OCI-M2 (cell line): ENCODE measurements around the gene DLL4.
"Not testable (repeated sequence)": the region's sequence is repeated elsewhere in the genome, so short reads cannot be mapped to it uniquely, and the experiment has no call there.

Experiments used
- DNase-seq: peaks from one replicate; lab custom pipeline; 2025; ENCODE audit not compliant: unreplicated experiment; lab: John Stamatoyannopoulos, UW

Gene DLL4

DNA sequence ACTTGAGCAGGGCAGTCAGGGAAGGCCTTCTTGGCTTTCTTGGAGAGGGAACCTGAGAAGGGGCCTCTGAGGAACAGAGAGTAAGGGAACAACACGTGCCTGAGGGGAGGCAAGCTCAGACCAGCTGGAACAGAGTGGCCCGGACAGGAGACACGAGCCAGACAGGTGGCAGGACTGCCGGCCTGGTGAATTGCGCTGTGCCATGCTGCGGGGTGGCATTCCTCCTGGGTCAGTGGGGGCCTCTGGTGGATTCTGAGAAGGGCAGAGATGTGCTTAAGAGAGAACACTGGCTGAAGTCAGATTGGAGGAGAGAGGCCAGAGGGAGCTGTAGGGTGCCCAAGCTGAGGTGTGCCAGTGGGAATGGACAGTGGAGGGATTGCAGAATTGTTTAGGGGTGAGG, 29.0 kb downstream of the DLL4 start:
- DNase-seq, result no peak

DNA sequence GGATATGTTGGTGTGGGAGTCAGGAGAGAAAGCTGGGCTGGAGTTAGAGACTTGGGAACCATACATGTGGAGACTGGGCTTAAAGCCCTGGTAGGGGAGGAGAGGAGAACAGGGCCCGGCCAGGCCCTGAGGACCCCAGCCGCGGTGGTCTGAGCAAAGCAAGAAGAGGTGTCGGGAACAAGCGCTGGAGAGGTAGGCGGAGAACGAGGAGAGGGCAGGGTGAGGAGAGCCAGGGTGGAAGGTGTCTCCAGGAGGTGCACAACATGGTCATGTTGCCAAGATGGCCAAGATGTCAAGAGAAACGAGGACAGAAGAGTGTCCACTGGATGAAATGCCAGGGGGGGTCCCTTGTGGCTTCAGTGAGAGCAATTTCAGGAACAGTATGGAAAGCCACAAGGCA, 29.6 kb downstream of the DLL4 start:
- no peak for DNase-seq

DNA sequence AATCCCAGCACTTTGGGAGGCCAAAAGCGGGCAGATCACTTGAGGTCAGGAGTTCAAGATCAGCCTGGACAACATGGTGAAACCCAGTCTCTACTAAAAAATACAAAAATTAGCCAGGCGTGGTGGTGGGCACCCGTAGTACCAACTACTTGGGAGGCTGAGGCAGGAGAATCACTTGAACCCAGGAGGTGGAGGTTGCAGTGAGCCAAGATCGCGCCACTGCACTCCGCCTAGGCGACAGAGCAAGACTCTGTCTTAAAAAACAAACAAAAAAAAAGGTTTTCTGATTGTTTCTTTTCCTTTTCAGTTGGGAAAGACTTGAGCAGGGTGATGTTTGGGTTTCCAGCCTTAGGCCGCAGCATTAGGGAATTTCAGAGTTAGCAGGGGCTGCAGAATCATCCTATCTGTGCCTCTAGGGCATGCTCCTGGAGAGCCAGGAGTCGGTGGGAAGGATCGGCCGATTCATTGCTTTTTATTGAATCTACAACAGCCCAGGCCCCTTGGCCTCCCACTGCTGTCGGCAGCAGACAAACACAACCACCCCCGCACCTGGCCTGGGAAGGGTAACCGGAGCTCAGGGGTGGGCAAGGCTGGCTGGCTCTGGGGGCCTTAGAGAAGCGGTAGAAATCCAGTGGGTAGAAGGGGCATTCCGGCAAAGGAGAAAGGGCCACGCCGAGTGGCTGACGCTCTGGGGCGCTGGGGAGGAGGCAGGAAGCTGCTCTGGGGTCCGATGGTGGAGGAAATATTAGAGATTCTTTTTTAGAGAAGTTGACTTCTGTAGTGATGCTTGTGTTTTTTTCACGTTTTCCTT, 30.4 kb downstream of the DLL4 start:
- no peak for DNase-seq

DNA sequence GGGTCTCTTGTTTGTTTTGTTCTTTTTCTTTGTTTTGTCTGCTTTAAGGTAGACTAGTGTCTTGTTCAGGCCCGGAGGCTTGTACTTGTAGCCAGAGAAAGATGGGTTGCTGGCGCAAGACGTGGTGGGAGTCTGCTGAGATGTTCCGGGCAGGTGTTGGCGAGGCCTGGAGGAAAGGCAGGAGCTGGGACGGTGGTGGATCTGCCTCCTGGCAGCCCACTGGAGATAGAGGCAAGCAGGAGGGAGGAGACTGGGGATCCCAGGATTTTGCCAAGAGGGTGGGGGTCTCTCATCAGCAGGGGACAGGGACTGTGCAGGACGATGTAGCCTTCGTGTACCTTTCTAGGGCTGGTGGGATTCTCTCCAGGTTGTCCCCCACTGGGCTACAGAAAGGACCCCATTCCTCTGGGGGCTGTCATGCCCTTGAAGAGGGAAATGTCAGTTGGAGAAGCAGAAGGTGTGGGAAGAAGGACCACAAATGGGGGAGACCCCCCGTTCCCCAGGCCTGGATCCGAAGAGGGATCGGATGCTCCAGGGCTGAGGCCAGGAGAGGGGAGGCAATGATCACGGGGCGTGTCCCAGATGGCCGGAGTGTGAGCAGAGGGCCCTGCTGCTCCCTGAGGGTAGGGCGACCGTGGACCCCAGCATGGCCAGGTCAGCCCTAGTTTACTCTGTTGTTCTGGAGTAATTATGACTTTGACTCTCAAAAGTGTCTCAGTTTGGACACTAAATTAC, 31.2 kb downstream of the DLL4 start:
- no peak for DNase-seq

DNA sequence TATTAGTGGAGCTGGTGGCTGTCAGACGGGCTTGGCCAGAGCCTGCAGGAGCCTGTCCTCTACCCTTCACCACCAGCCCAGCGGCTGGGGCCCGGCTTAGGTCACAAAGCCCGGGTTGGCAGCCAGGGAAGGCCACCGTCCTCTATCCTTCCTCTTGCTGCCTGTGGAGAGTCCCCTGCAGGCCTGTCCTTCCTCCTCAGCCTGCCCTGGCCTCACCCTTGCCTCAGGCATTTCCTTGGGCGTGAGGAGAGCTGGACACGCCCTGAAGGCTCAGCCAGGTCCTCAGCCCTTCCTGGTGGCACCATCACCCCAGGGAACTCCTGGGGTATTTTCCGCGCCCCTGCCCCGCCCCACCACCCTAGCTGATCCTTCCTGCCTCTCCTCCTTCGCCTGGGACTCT, 31.8 kb downstream of the DLL4 start:
- no peak for DNase-seq

DNA sequence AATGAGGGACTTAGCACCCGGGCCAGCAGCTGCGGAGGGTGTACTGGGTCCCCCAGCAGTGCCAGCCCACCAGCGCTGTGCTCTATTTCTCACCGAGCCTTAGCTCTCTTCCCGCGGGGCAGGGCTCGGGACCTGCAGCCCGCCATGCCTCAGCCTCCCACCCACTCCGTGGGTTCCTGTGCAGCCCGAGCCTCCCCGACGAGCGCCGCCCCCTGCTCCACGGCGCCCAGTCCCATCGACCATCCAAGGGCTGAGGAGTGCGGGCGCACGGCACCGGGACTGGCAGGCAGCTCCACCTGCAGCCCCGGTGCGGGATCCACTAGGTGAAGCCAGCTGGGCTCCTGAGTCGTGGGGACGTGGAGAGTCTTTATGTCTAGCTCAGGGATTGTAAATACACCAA, 32.6 kb downstream of the DLL4 start:
- DNase-seq, result not testable (repeated sequence)

DNA sequence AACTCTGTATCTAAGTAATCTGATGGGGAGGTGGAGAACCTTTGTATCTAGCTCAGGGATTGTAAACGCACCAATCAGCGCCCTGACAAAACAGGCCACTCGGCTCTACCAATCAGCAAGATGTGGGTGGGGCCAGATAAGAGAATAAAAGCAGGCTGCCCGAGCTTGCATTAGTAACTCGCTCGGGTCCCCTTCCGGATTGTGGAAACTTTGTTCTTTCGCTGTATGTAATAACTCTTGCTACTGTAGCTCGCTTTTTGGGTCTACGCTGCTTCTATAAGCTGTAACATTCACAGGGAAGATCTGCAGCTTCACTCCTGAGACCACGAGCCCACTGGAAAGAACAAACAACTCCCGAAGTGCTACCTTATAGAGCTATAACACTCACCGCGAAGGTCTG, 33.2 kb downstream of the DLL4 start:
- DNase-seq, result not testable (repeated sequence)

DNA sequence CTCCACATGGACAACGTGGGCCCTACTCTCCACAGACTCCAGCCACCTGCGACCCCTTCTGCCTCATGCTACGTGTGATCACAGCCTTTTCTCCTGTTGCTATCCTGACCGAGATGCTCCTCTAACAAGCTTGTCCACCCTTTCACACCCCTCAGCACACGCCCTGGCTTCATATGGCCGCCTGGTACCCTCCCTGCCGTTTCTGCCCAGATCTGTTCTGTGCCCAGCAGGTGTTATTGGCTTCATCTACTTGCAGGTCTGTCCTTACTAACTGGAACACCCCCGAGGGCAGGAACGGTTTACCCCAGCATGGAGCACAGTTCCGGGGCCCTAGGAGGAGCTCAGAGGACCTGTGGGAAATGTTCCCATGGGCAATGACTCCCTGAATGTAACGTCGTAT, 34.1 kb downstream of the DLL4 start:
- DNase-seq, result no peak

DNA sequence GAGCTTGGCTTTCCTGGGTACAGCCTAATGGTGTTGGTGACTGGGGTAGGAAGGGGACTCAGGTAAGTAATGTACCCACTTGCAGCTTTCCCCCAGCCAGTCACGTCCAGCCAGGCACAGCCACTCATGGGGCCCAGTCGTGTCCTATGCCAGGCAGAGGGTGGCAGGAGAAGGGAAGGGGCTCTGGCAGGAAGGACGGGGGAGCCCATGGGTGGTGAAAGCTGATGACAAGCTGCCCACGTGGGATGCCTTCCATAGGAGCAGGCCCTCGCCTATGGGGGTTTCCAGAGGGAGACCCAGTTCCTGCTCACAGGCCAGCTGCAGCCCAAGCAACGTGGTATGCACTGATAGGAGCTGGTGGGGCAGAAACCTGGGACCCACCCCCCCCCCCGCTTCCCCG, 34.9 kb downstream of the DLL4 start:
- DNase-seq, result no peak

DNA sequence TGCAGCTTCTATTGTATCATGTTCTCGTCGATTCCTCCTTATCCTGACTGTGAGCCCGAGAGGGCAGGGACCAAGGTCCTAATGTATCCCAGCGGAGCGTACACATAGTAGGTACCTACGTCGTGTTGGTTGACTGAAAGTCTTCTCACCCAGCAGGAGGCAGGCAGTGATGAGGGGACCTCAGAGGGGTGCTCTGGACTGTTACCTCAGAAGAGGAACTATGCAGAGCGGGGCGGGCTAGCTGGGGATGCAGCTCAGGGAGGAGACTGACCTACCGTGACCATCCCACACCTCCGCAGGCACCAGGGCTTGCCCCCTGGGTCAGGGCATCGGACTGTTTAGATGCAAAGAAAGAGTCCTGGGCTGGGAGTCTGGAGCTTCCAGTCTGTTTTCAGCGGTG, 35.5 kb downstream of the DLL4 start:
- DNase-seq, result no peak

DNA sequence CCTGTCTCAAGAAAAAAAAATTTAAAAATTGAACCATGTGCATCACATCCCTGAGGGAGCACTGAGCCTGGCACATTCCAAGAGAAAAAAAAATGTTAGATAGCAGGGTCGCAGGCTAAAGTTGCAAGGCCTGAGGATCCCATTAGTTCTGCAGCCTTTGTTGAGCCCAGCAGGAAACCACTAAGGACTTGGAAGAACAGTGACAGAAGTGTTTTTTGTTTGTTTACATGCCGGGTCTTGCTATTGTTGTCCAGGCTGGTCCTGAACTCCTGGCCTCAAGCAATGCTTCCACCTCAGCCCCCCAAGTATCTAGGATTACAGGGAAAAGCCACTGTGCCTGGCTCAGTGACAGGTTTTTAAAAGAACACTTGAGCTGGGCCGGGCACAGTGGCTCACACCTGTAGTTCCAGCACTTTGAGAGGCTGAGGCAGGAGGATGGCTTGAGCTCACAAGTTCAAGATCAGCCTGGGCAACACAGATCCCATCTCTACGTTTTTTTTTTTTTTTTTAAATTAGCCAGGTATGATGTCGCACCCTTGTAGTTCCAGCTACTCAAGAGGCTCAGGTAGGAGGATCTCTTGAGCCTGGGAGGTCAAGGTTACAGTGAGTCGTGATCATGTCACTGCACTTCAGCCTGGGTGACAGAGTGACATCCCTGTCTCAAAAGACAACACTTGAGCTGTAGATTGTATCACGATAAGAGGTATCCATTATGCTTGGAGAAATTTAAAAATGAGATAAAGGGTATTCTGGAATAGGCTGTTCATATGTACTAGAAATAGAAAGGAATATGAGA, 39.3 kb downstream of the DLL4 start:
- DNase-seq, result no peak

DNA sequence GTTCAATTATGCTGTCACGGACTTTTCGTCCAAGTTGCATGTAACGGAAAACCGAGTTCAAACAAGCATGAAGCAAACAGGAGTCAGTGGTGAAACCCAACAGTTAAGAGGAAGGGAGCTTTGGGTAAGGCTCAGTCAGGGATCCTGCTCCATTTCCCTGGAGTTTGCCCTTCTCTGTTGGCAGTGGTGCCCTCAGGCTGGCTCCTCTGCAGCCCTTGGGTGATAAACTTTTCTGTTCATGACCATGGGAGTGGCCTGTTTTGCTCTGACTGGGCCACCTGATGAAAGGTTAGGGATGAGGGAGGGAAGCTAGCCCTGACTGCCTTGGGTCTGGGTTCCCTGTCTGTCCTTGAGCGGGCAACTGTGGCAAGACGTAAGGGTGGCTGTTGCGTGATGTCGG, 40.2 kb downstream of the DLL4 start:
- no peak for DNase-seq

DNA sequence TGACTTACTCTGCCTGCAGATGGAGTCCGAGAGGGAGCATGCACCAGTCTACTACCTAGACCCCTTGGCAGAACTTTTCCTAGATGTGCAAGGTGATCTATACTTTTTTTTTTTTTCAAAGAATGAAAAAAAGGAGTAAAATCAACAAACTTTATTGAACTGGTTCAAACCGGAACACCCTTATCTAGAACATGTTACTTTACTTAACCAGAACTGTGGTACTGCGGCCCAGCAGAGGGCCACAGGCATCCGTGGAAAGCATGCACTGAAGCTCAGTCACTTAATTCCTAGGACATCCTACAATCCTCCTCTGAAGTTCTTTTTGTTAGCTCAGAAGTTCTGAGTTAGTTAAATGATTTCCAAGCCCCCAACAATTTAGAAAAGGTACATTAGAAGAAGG, 45.7 kb downstream of the DLL4 start:
- DNase-seq, result no peak

DNA sequence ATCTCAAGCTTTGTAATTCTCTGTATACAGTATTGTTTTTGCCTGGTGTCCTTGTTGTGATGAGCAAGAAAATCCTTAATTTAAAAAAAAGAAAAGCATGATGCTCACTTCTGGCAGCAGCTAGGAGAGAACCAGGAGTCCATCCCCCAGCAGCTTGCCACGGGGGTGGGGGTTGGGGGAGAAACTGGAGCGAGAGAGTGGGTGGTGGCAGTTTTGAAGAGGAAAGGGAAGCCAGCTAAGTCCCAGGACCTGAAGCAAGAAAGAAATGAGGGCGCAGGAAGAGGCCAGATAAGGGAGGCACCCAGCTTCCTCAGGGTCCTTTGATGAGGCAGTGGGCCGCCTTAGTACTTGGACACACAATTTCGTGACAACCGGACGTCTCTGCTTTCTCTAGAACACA, 47.7 kb downstream of the DLL4 start:
- no peak for DNase-seq

DNA sequence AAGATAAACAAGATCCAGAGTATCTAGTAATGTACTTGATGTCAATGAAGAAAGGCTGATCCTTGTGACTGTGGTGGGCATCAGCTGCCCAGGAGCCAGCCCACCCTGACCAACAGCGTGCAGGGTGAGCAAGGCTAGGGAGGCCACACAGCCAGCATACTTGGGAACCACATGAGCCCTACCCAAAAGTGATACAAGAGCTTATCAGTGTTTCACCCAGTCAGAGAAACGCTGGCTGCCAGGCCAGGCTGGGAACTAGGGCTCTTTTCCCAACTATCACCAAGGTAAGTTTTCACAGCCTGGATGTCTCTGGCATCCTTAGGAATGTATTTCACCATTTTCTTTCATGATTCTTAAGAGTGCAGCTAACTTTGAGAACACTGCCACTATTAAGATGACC, 49.0 kb downstream of the DLL4 start:
- DNase-seq, result no peak

DNA sequence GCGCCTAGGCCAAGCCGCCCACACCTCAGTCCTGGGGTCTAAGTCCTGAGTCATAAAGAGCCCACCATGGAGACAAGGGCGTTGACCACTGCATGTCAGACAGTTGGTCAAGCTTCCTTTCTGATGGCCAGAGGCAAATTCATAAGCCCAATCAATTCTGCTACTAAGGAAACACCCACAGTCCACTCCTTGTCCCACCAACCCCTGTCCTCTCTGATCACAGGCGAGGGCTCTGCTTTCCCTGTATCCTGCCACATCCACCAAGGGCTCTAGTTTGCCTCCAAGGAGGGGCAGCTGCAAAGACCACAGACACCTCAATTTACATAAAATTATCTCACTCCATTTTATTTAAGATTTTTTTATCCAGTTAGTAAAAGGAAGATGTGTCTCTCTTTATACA, 49.4 kb downstream of the DLL4 start:
- DNase-seq, result no peak

DNA sequence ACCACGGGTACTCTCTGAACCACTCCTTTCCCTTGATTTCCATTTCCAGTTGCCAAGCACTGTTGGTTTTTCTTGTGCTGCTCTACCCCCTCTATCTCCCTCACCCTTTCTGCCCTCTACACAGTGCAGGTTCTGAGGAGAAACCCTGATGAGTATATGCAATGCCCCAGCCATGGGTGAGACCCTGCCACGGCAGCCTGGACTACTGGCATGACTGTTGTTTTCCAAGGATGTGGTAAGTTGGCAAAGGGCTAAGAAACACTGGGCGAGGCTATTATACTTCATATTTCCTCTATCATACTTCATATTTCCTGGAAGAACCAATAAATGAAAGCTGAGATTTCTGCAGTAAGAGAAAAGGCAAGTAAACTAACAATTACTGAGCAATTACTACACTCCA, 52.0 kb downstream of the DLL4 start:
- no peak for DNase-seq

DNA sequence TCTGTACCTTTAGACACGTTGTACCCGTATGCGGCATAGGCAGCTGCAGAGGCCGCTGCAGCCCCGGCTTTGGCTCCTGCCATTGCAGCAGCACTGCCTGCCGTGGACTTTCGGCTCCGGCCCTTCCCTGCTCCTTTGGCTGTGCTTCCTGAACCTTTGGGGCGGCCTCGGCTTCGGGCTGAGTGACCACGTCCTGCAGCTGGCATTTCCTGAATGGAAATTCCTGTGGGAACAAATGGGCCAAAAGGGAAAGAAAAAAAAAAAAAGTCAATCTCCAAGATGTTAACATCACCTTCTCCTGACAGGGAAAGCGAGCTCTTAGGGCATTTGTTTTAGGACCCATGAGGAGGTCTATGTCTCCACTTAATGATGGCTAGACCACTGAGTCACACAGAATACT, 53.7 kb downstream of the DLL4 start:
- no peak for DNase-seq

DNA sequence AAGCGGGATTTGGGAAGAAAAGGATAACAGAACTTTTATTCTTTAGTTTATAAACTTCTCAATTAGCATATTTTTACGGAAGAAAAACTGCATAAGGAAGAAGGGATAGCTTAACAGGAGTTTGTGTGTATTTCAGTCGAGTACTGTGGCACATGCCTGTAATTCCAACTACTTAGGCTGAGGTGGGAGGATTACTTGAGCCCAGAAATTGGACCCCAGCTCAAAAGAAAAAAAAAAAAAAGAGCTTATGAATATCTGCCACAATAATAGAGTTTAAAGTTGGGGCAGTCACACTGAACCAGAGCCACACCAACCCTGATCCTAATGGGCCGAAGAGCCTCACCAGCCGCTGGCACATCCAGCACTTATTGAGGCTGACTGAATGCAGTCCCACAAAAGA, 55.3 kb downstream of the DLL4 start:
- DNase-seq, result no peak

DNA sequence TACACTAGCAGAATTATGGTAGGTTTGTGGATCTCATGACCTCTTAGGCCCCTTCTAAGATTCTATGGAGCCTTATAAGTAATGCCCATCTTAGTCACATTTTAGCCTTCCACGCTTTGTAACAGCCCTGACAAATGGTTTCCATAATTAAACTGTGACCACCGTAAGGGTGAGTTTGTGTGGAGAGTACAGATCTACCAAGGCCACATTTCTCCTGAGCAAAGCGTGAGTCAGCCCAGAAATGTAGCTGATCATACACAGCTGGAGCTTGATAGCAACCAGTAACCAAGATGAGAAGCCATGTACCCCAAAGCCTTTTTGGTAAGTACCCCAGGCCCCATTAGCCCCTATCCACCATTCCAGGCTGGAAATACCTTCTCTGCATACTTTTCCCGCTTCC, 55.8 kb downstream of the DLL4 start:
- no peak for DNase-seq

DNA sequence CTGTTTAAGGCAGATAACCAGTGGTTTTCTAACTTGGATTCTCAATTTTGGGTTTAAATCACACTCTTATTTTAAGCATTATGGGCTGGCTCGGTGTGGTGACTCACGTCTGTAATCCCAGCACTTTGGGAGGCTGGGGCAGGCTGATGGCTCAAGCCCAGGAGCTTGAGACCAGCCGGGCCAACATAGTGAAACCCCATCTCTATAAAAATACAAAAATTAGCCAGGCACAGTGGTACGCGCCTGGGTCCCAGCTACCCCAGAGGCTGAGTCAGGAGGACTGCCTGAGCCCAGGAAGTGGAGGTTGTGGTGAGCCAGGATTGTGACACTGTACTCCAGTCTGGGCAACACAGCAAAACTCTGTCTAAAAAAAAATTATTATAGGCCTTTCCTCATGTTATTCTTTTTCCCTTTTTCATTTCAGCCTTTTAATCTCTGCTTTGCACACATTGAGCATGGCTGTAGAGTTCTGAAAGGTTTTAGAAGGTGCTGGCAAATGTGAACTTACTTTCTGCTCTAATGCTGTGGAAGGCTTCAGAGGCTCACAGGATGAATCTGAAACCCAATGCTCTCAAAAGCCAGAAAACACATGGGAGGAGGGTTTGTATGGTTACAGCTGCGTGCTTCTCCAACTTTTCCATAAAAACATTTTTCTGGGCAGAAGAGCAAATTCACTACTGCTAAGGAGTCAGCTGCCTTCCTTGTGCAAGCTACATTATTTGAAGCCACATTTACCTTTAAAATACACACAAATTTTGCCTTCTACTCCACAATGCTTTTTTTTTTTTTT, 56.6 kb downstream of the DLL4 start:
- DNase-seq, result no peak
